Measurements from ENCODE around the gene AKAP13. TPM values are rescaled to one million over a fixed set of nuclear protein-coding genes. Genes with fewer than 3 reads are reported as not detected.

The AKAP13 gene
- total and polyA plus RNA-seq, 2 of the 8 experiments (the other 6 are each of a cell fraction or from before 2014, with no cell fraction given), result 14.0 to 46.2 TPM

DNA sequence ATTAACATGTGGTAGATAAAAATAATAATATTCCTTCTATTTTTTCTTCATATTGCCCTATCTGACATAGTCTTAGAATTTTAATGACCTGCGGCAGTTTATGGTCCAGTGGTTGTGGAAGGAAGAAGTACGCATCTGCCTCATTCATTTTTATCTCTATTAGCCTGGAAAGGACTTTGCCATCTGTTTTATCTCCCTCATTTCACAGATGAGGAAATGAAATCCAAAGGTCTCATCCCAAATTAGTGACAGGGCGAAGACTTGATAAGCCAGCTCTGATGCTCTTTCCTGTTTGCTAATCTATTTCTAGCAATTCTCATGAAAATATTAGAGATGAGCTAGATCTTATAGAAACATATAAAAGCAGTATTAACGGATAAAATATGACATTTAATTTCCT, 301.0 kb downstream of the AKAP13 start:
- H3K4me1 ChIP-seq (replicated peaks in 1 of 4; ENCODE audit: control insufficient read depth in 3 of 4, insufficient read depth in 4 of 4, low read length in 3 of 4), result no peaks in the 10 kb centered on the region
- H3K4me3 ChIP-seq (ENCODE audit: extremely low read depth in 1 of 4, insufficient read depth in 2 of 4, low read depth in 3 of 4, low read length in 4 of 4), result no peak overlapping the region
- H3K14ac ChIP-seq (ENCODE audit: insufficient read length), result no peak overlapping the region
- no peaks in the 10 kb centered on the region; the same call in 1 of the 2 replicates for H3K23me2 ChIP-seq (ENCODE audit: low read depth, low read length)
- no peaks in the 10 kb centered on the region for H3K79me1 ChIP-seq (ENCODE audit: low read depth, low read length)
- WGBS, 2 experiments (ENCODE audit: extremely low coverage in 1 of 2, insufficient coverage in 1 of 2, insufficient read length in 1 of 2, insufficient replicate concordance in 2 of 2, low coverage in 1 of 2, low lambda C conversion rate in 2 of 2, missing lambda C conversion rate in 1 of 2), result 95% methylated on average over 4 of the region's 4 CpGs; no CpG with 5 or more reads in 1 of the 2 experiments
- no peak overlapping the region for H3K4ac ChIP-seq (replicated peaks; ENCODE audit: insufficient read length, low read depth, low read length)
- no peak overlapping the region for H2BK20ac ChIP-seq (ENCODE audit: low read length)
- no peak overlapping the region for H4K91ac ChIP-seq (replicated peaks; ENCODE audit: insufficient read length, low read length)
- ChIA-PET POLR2A (ENCODE audit: partially characterized antibody) (no interaction called here), CTCF (ENCODE audit: partially characterized antibody) (interaction anchor here (1.4 kb wide), 1 partner anchor 10 kb away, joined by 3 read pairs; no protein-coding TSS in a partner anchor)
- H3K79me2 ChIP-seq (ENCODE audit: control insufficient read depth in 1 of 2, insufficient read depth in 2 of 2, low read length in 2 of 2), result no peaks in the 10 kb centered on the region
- H3K27ac ChIP-seq (ENCODE audit: low read depth, low read length), result no peak overlapping the region
- H3K27me3 ChIP-seq (replicated peaks in 1 of 4; ENCODE audit: control insufficient read depth in 3 of 4, extremely low read depth in 1 of 4, insufficient read depth in 3 of 4, low read length in 3 of 4), result no peaks in the 10 kb centered on the region
- no peak overlapping the region for H2BK12ac ChIP-seq (ENCODE audit: low read depth, low read length)
- no peak overlapping the region for H3K9ac ChIP-seq (replicated peaks in 1 of 4; ENCODE audit: extremely low read depth in 1 of 4, low read depth in 3 of 4, low read length in 3 of 4)
- H4K20me1 ChIP-seq (replicated peaks in 1 of 2; ENCODE audit: control insufficient read depth in 1 of 2, insufficient read depth in 2 of 2, low read length in 2 of 2), result no peaks in the 10 kb centered on the region
- DNase-seq (ENCODE audit: low read depth in 1 of 2, low spot score in 2 of 2), result no peak
- FAIRE-seq, result no peak
- H4K8ac ChIP-seq (ENCODE audit: extremely low read depth, insufficient read depth, low read length), result no peak overlapping the region
- H3K56ac ChIP-seq (replicated peaks; ENCODE audit: insufficient read length, low read depth, low read length), result no peak overlapping the region
- no peak overlapping the region for H2AFZ ChIP-seq (ENCODE audit: low read length)
- H4K5ac ChIP-seq (ENCODE audit: insufficient read length, low read depth, low read length), result no peak overlapping the region
- no peaks in the 10 kb centered on the region for H3K9me3 ChIP-seq (ENCODE audit: insufficient read depth in 2 of 2, low read depth in 1 of 2, low read length in 1 of 2)
- no peak for TF ChIP-seq SP1 (IDR thresholded peaks at IDR 0.05; ENCODE audit: low read depth, low read length)
- no peak for TF ChIP-seq CHD1 (IDR thresholded peaks at IDR 0.05; ENCODE audit: low read depth, low read length)
- H2AK5ac ChIP-seq (ENCODE audit: low read depth, low read length), result no peak overlapping the region
- no peak overlapping the region for H2BK5ac ChIP-seq (ENCODE audit: low read depth, low read length)
- no peak overlapping the region for H2BK15ac ChIP-seq (ENCODE audit: low read length)
- H3K36me3 ChIP-seq (ENCODE audit: control insufficient read depth in 2 of 4, insufficient read depth in 4 of 4, low read length in 3 of 4), result peaks cover 3 to 17% (median 5%) of the 10 kb centered on the region in 4 experiments; a peak in 6 of 8 replicates
- H3K18ac ChIP-seq (ENCODE audit: extremely low read depth, low read length), result no peak overlapping the region
- H3K4me2 ChIP-seq (ENCODE audit: insufficient read depth in 1 of 2, low read depth in 2 of 2, low read length in 2 of 2), result no peak overlapping the region
- H2BK120ac ChIP-seq (replicated peaks; ENCODE audit: low read depth, low read length), result no peak overlapping the region
- no peak overlapping the region for H3K23ac ChIP-seq (ENCODE audit: insufficient read length)

Data from H1 (cell line).